ENCODE results near the gene TAS2R50. TPM values are rescaled to one million over a fixed set of nuclear protein-coding genes. Genes with fewer than 3 reads are reported as not detected.

TAS2R50 gene
- total RNA-seq, 3 donors from 2014 or later (not counting 1 experiment from before 2014, with no cell fraction given) = 0.88 to 3.0 (median 2.0) TPM

GRCh38 chr12:11014234-11014633, 27.5 kb upstream of the TAS2R50 start:
- Mint-ChIP-seq H3K27me3 (ENCODE audit: low read depth in 2 of 2) (no peaks in the 10 kb centered on the region), H3K4me1 (no peaks in the 10 kb centered on the region), H3K4me3 (no peak overlapping the region), H3K9me3 (no peaks in the 10 kb centered on the region), H3K27ac (no peak overlapping the region), H3K36me3 (no peaks in the 10 kb centered on the region)
- H3K36me3 ChIP-seq (ENCODE audit: control insufficient read depth, insufficient read depth, low read length) = no peaks in the 10 kb centered on the region
- no peaks in the 10 kb centered on the region for H3K4me1 ChIP-seq (ENCODE audit: control insufficient read depth, insufficient read depth, low read length)
- intact Hi-C loops (cut with micrococcal nuclease) = no loop called here
- no peak overlapping the region for H3K27ac ChIP-seq (ENCODE audit: low read length)
- H3K4me3 ChIP-seq (ENCODE audit: low read length) = no peak overlapping the region
- no peak for ATAC-seq
- TF ChIP-seq CTCF (IDR thresholded peaks at IDR 0.05) = no peak
- no peaks in the 10 kb centered on the region for H3K9me3 ChIP-seq (ENCODE audit: control insufficient read depth, insufficient read depth, low read length)
- no peaks in the 10 kb centered on the region for H3K27me3 ChIP-seq (ENCODE audit: control insufficient read depth, insufficient read depth, low read length)
- no peak for DNase-seq

DNA sequence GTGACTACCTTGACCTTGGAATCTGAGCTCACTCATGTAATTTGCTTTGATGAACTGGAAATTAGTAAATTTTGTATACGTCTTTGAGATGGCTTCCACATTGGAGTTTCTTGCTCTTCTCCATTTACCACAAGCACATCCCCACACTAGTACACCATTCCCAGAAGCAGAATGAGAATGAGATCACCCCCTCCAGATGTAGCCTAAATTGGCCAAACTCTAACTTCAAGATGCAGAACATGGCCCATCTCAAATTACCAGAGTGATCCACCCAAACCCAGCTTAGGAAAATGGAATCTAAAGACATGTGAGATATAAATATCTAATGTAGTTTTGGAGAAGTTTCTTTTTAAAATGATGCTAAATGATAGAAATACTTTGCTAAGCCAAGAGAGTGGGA, 20.9 kb upstream of the TAS2R50 start:
- Mint-ChIP-seq H3K9me3 (no peaks in the 10 kb centered on the region), H3K27ac (no peak overlapping the region), H3K36me3 (no peaks in the 10 kb centered on the region), H3K4me3 (no peak overlapping the region), H3K4me1 (peaks cover 0 to 4% of the 10 kb centered on the region in 2 donors), H3K27me3 (ENCODE audit: low read depth in 2 of 2) (no peaks in the 10 kb centered on the region)
- Histone ChIP-seq H3K36me3 (ENCODE audit: control insufficient read depth, insufficient read depth, low read length) (no peaks in the 10 kb centered on the region), H3K27me3 (ENCODE audit: control insufficient read depth, insufficient read depth, low read length) (no peaks in the 10 kb centered on the region), H3K27ac (ENCODE audit: low read length) (no peak overlapping the region), H3K9me3 (ENCODE audit: control insufficient read depth, insufficient read depth, low read length) (no peaks in the 10 kb centered on the region), H3K4me1 (ENCODE audit: control insufficient read depth, insufficient read depth, low read length) (no peaks in the 10 kb centered on the region), H3K4me3 (ENCODE audit: low read length) (no peak overlapping the region)
- DNase-seq = no peak
- WGBS (ENCODE audit: insufficient coverage) = no CpG with 5 or more reads among the region's 1 CpG
- no peak for ATAC-seq
- TF ChIP-seq CTCF (IDR thresholded peaks at IDR 0.05) = no peak
- intact Hi-C loops (cut with micrococcal nuclease) = no loop called here

- Mint-ChIP-seq H3K27me3 (ENCODE audit: low read depth in 2 of 2) (no peaks in the 10 kb centered on the region), H3K27ac (no peak within 1 kb of the TSS), H3K4me3 (no peak within 1 kb of the TSS), H3K36me3 (no peaks in the 10 kb centered on the region), H3K9me3 (peaks cover 0 to 3% of the 10 kb centered on the region in 2 donors), H3K4me1 (peaks cover 4 to 6% of the 10 kb centered on the region in 2 donors)
- Histone ChIP-seq H3K27ac (ENCODE audit: low read length) (no peak within 1 kb of the TSS), H3K9me3 (ENCODE audit: control insufficient read depth, insufficient read depth, low read length) (no peaks in the 10 kb centered on the region), H3K4me1 (ENCODE audit: control insufficient read depth, insufficient read depth, low read length) (no peaks in the 10 kb centered on the region), H3K27me3 (ENCODE audit: control insufficient read depth, insufficient read depth, low read length) (no peaks in the 10 kb centered on the region), H3K36me3 (ENCODE audit: control insufficient read depth, insufficient read depth, low read length) (peaks cover 10% of the 10 kb centered on the region), H3K4me3 (ENCODE audit: low read length) (no peak within 1 kb of the TSS)
- intact Hi-C loops (cut with micrococcal nuclease) = no loop called here
- ATAC-seq (no peak), DNase-seq (no peak)
- no peak for TF ChIP-seq CTCF (IDR thresholded peaks at IDR 0.05)
These were observed 11.5 kb upstream of the TAS2R50 start, which contains the start of gene TAS2R20 for GRCh38 chr12:10998204-10998603. TSS of gene TAS2R20 (minus strand) at chr12:10998304. CDS start at chr12:10997875, 429 bp downstream.

- DNase-seq = no peak
- H3K27ac ChIP-seq (ENCODE audit: low read length) = no peak overlapping the region
- peaks cover 10% of the 10 kb centered on the region for H3K36me3 Mint-ChIP-seq
- TF ChIP-seq CTCF (IDR thresholded peaks at IDR 0.05) = no peak
- ATAC-seq = no peak
- H3K9me3 Mint-ChIP-seq = no peaks in the 10 kb centered on the region
- no peak overlapping the region for H3K27ac Mint-ChIP-seq
- no peaks in the 10 kb centered on the region for H3K27me3 ChIP-seq (ENCODE audit: control insufficient read depth, insufficient read depth, low read length)
- H3K4me3 ChIP-seq (ENCODE audit: low read length) = no peak overlapping the region
- peaks cover 10% of the 10 kb centered on the region for H3K36me3 ChIP-seq (ENCODE audit: control insufficient read depth, insufficient read depth, low read length)
- H3K27me3 Mint-ChIP-seq (ENCODE audit: low read depth in 2 of 2) = peaks cover 0 to 3% of the 10 kb centered on the region in 2 donors
- intact Hi-C loops (cut with micrococcal nuclease) = no loop called here
- H3K4me3 Mint-ChIP-seq = no peak overlapping the region
- 97% methylated on average over 3 of the region's 3 CpGs for WGBS (ENCODE audit: insufficient coverage)
- H3K4me1 Mint-ChIP-seq = peaks cover 6% of the 10 kb centered on the region in 2 donors
- no peaks in the 10 kb centered on the region for H3K4me1 ChIP-seq (ENCODE audit: control insufficient read depth, insufficient read depth, low read length)
- H3K9me3 ChIP-seq (ENCODE audit: control insufficient read depth, insufficient read depth, low read length) = no peaks in the 10 kb centered on the region
These were observed 7.6 kb upstream of the TAS2R50 start for GRCh38 chr12:10994307-10994706.
